Testis (tissue), 3 donors: ENCODE results near the gene BNC2. TPM values are rescaled to one million over a fixed set of nuclear protein-coding genes. Genes with fewer than 3 reads are reported as not detected.

Experiments
- DNase-seq: peaks from one replicate; pipeline ENCODE4 v3.0.0-alpha.2; 2019
- H3K27ac ChIP-seq, 2 donors: fragments of 200-600 bp; sonication (generic); one replicate each; pipeline ENCODE4 v1.5.1; 2019
- H3K27me3 ChIP-seq: fragments of 200-600 bp; sonication (generic); one replicate; pipeline ENCODE4 v1.5.1; 2019
- H3K36me3 ChIP-seq: fragments of 200-600 bp; sonication (generic); one replicate; pipeline ENCODE4 v1.5.1; 2017; ENCODE audit warnings: low read depth; ENCODE audit errors: missing control alignments
- H3K4me1 ChIP-seq: fragments of 200-600 bp; sonication (generic); one replicate; pipeline ENCODE4 v1.5.1; 2019
- H3K4me3 ChIP-seq, 2 donors: fragments of 200-600 bp; sonication (generic); one replicate each; pipeline ENCODE4 v1.5.1; 2017 to 2019
- H3K9me3 ChIP-seq: fragments of 200-600 bp; sonication (generic); one replicate; pipeline ENCODE4 v1.5.1; 2017
- POLR2A ChIP-seq: fragments of 450-650 bp; IDR thresholded peaks from one replicate; pipeline ENCODE4 v1.6.1; 2017; ENCODE audit warnings: antibody characterized with exemption, mild to moderate bottlenecking, moderate library complexity
- WGBS, 2 donors: methylation state at CpG; one replicate each; pipeline ENCODE4 v1.1.5; 2018; 5-methylcytosine and 5-hydroxymethylcytosine counted together
- intact Hi-C: fragments of 100-400 bp; cut with DNase I; formaldehyde crosslinking; loops from one replicate; pipeline ENCODE4 v1.15.1; 2023; ENCODE audit warnings: low total_unique reads
- polyA plus RNA-seq: library from polyadenylated mRNA; stranded (reverse); fragments of 350-450 nt; fragmentation: Illumina TruSeq; extraction: RNeasy Lipid Tissue Mini Kit (QIAGEN cat#74804); gene quantifications from one replicate; pipeline ENCODE4 v1.2.3, GENCODE V29; 2014; ENCODE audit warnings: low read depth, low replicate concordance; ENCODE audit not compliant: insufficient read depth
- total RNA-seq, 2 donors: library from RNA; depleted of rRNA; stranded (reverse); fragments of >200 nt; gene quantifications; one replicate each; pipeline ENCODE4 v1.2.3, GENCODE V29; 2016
- TF ChIP-seq, protein P1 (sequence below), 3 experiments: fragments of 450-650 bp in 2 of 3; fragments of 200-600 bp in 1 of 3; sonication (generic) in 1 of 3; IDR thresholded peaks; one replicate each; pipeline ENCODE4 v1.5.1; 2016 to 2019; ENCODE audit warnings: antibody characterized with exemption in 3 of 3, mild to moderate bottlenecking in 2 of 3, moderate library complexity in 1 of 3

BNC2 gene
- total and polyA plus RNA-seq, 3 donors from 2014 or later: 14.6 to 35.2 (median 32.0) TPM

DNA sequence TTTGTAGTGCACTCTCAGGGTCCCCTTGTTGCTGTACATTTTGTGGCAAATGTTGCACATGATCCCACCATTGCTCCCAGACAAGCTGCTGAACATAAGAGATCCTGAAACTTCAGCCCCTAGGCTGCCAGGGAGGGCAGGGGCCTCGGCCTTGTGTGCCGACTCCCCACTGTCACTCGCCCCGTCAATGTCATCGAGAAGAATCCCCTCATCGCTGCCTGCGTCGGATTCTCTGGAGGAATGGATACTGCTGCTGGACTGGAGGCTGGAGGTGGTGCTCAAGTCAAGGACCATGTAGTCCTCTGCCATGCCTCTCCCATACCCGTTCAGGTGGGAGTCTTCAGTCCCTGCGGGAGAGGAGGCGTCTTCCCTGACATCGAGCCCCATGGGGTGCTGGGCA, 451.3 kb downstream of the BNC2 start:
- TF ChIP-seq, protein P1, sequence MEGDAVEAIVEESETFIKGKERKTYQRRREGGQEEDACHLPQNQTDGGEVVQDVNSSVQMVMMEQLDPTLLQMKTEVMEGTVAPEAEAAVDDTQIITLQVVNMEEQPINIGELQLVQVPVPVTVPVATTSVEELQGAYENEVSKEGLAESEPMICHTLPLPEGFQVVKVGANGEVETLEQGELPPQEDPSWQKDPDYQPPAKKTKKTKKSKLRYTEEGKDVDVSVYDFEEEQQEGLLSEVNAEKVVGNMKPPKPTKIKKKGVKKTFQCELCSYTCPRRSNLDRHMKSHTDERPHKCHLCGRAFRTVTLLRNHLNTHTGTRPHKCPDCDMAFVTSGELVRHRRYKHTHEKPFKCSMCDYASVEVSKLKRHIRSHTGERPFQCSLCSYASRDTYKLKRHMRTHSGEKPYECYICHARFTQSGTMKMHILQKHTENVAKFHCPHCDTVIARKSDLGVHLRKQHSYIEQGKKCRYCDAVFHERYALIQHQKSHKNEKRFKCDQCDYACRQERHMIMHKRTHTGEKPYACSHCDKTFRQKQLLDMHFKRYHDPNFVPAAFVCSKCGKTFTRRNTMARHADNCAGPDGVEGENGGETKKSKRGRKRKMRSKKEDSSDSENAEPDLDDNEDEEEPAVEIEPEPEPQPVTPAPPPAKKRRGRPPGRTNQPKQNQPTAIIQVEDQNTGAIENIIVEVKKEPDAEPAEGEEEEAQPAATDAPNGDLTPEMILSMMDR (IDR thresholded peaks at IDR 0.05): no peak
- no peak for TF ChIP-seq POLR2A
- Histone ChIP-seq H3K27ac (no peak overlapping the region), H3K36me3 (no peaks in the 10 kb centered on the region), H3K9me3 (no peaks in the 10 kb centered on the region), H3K27me3 (no peaks in the 10 kb centered on the region), H3K4me3 (no peak overlapping the region), H3K4me1 (no peaks in the 10 kb centered on the region)
- WGBS, 2 donors: 92 to 95% methylated on average over 6 to 12 of the region's 12 CpGs
- no peak for DNase-seq
- intact Hi-C loops: no loop called here

DNA sequence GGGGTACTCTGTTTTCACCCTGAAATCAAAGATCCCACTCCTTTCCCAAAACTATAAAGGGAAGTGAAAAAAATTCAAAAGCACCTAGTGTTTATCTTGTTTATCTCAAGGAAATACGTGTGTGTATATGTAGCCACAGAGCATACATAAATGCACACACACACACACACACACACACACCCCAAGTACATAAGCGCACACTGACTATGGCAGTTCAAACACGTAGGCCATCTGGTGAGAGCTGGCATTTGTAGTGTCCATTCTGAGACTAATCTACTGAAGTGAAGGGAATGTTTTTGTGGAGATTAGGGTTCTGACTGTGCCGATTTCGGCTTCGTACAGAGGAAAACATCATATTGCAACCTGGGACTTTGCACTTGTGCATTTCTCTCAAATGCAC, 451.7 kb downstream of the BNC2 start:
- H3K36me3 ChIP-seq: no peaks in the 10 kb centered on the region
- 77 to 78% methylated on average over 6 of the region's 6 CpGs for WGBS, 2 donors
- no peaks in the 10 kb centered on the region for H3K9me3 ChIP-seq
- no peak for DNase-seq
- TF ChIP-seq, protein P1 (IDR thresholded peaks at IDR 0.05): no peak
- TF ChIP-seq POLR2A: no peak
- H3K4me1 ChIP-seq: no peaks in the 10 kb centered on the region
- no peaks in the 10 kb centered on the region for H3K27me3 ChIP-seq
- no peak overlapping the region for H3K27ac ChIP-seq
- intact Hi-C loops: no loop called here
- no peak overlapping the region for H3K4me3 ChIP-seq

DNA sequence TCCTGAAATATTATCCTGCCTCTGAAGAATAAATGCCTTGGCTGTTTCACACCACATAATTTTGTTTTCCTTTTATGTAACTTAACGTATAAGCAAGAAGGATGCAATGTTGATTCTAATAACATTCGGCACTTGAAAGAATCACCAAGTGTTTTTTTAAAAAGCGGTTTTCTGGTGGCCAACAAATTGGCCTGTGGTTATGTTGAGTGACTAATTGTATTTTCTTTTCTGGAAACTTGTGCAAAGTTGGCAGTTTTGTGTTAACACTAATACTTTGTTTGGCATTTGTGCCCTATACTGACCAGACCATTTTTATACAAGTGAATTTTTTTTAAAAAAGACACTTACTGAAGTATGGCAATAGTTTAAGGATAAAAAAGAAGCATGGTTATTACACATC, 452.7 kb downstream of the BNC2 start:
- H3K4me3 ChIP-seq: no peak overlapping the region
- no peaks in the 10 kb centered on the region for H3K4me1 ChIP-seq
- DNase-seq: no peak
- H3K9me3 ChIP-seq: no peaks in the 10 kb centered on the region
- H3K36me3 ChIP-seq: no peaks in the 10 kb centered on the region
- 70 to 89% methylated on average over 3 of the region's 3 CpGs for WGBS, 2 donors
- no peaks in the 10 kb centered on the region for H3K27me3 ChIP-seq
- intact Hi-C loops: no loop called here
- TF ChIP-seq POLR2A: no peak
- TF ChIP-seq, protein P1 (IDR thresholded peaks at IDR 0.05): no peak
- no peak overlapping the region for H3K27ac ChIP-seq

DNA sequence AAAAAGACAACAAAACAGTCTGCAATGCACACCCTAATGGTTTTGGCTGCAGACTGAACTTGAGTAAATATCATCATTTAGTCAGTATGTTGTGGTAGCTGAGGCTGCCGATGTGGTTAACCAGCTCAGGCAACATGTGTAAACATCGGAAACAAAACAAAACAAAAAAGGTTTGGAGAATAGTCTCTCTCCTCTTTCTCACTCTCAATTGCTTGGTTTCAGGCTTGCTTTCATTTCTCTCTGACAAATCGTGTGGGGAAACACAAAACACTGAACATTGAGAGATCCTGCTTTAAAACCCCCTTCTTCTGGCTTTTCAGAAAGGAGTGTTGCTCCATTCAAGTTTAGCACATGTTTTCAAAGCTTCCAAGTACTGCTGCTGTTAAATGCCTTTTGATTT, 453.3 kb downstream of the BNC2 start:
- TF ChIP-seq, protein P1 (IDR thresholded peaks at IDR 0.05): no peak
- TF ChIP-seq POLR2A: no peak
- no peaks in the 10 kb centered on the region for H3K36me3 ChIP-seq
- no peak for DNase-seq
- WGBS, 2 donors: 42 to 51% methylated on average over 3 of the region's 3 CpGs
- H3K9me3 ChIP-seq: no peaks in the 10 kb centered on the region
- no peak overlapping the region for H3K27ac ChIP-seq
- intact Hi-C loops: no loop called here
- no peaks in the 10 kb centered on the region for H3K27me3 ChIP-seq
- no peaks in the 10 kb centered on the region for H3K4me1 ChIP-seq
- H3K4me3 ChIP-seq: no peak overlapping the region

DNA sequence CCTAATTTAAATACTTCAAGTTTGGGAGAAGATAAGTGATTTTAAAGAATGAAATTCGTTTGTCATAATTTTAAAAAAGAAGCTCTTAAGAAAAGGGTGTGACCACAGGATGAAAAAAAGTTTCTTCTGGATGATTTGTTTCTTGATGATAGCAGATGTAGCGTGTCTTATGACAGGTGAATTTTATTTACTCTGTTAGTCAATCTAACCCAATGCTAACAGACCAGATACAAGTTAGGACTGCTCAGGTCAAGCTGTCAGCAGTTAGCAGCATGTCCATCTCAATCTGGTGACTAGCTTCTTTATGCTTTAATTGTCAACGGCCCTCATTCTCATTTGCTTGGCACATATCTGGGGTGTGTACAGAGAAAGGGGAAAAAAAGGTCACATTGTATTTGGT, 456.0 kb downstream of the BNC2 start:
- no peaks in the 10 kb centered on the region for H3K36me3 ChIP-seq
- intact Hi-C loops: no loop called here
- WGBS, 2 donors: 76 to 80% methylated on average over 3 of the region's 3 CpGs
- no peaks in the 10 kb centered on the region for H3K27me3 ChIP-seq
- no peak for TF ChIP-seq POLR2A
- TF ChIP-seq, protein P1 (IDR thresholded peaks at IDR 0.05): no peak
- H3K4me3 ChIP-seq: no peak overlapping the region
- H3K9me3 ChIP-seq: no peaks in the 10 kb centered on the region
- H3K4me1 ChIP-seq: no peaks in the 10 kb centered on the region
- DNase-seq: no peak
- H3K27ac ChIP-seq: no peak overlapping the region
